Naive thymus-derived CD4-positive, alpha-beta T cell (primary cell): ENCODE data around the gene ADARB1. TPM values are rescaled to one million over a fixed set of nuclear protein-coding genes. Genes with fewer than 3 reads are reported as not detected.

Experiments
- ATAC-seq: fragments of 150-1000 bp; cut with Tn5 transposase; 2 replicates; pipeline ENCODE4 v1.10.0; 2021; ENCODE audit warnings: mild to moderate bottlenecking, moderate library complexity
- CTCF ChIA-PET: fragments of 350-600 bp; sonication (Branson Sonifier 250); formaldehyde crosslinking; loops from one replicate; lab custom pipeline; 2021; ENCODE audit warnings: antibody characterized with exemption; lab: Charles Lee
- POLR2A ChIA-PET: fragments of 350-600 bp; sonication (Branson Sonifier 250); formaldehyde crosslinking; loops from one replicate; lab custom pipeline; 2021; ENCODE audit warnings: antibody characterized with exemption, inconsistent platforms; lab: Charles Lee
- DNase-seq, 9 donors: peaks; one replicate each; pipeline versions ENCODE4 v3.0.0 to v3.0.0-alpha.2; 2020 to 2022; ENCODE audit warnings: mixed read lengths in 1 of 9
- H3K27ac ChIP-seq: one replicate; pipeline ENCODE4 v1.7.0; 2013; ENCODE audit warnings: mild to moderate bottlenecking, low read depth, low read length, moderate library complexity
- H3K27me3 ChIP-seq, 2 donors: one replicate each; pipeline ENCODE4 v1.7.0; 2013; ENCODE audit warnings: low read length in 2 of 2, mild to moderate bottlenecking in 2 of 2, moderate library complexity in 2 of 2; ENCODE audit not compliant: control insufficient read depth in 2 of 2, insufficient read depth in 2 of 2
- H3K36me3 ChIP-seq, 3 experiments: 1 replicate in 2 of 3; 2 replicates in 1 of 3; pipeline ENCODE4 v1.7.0; 2013; ENCODE audit warnings: low read length in 3 of 3, mild to moderate bottlenecking in 3 of 3, moderate library complexity in 1 of 3; ENCODE audit not compliant: insufficient read depth in 3 of 3, control insufficient read depth in 2 of 3
- H3K4me1 ChIP-seq, 2 donors: one replicate each; pipeline ENCODE4 v1.7.0; 2013; ENCODE audit warnings: low read length in 2 of 2, mild to moderate bottlenecking in 2 of 2, moderate library complexity in 1 of 2; ENCODE audit not compliant: control insufficient read depth in 2 of 2, insufficient read depth in 2 of 2
- H3K4me3 ChIP-seq: 2 replicates; pipeline ENCODE4 v1.7.0; 2013; ENCODE audit warnings: mild to moderate bottlenecking, low read length
- H3K9me3 ChIP-seq, 3 experiments: 1 replicate in 2 of 3; 2 replicates in 1 of 3; pipeline ENCODE4 v1.7.0; 2013; ENCODE audit warnings: low read length in 3 of 3; ENCODE audit not compliant: control insufficient read depth in 2 of 3
- H3K27ac Mint-ChIP-seq, 9 donors: one replicate each; pipeline ENCODE4 v1.8.0; 2020 to 2022; ENCODE audit warnings: mixed read lengths in 9 of 9, mild to moderate bottlenecking in 8 of 9, moderate library complexity in 5 of 9, inconsistent platforms in 2 of 9
- H3K27me3 Mint-ChIP-seq, 5 donors: one replicate each; pipeline ENCODE4 v1.8.0; 2021 to 2022; ENCODE audit warnings: mixed read lengths in 5 of 5, mild to moderate bottlenecking in 1 of 5
- H3K36me3 Mint-ChIP-seq, 5 donors: one replicate each; pipeline ENCODE4 v1.8.0; 2020 to 2022; ENCODE audit warnings: mixed read lengths in 5 of 5, mild to moderate bottlenecking in 3 of 5, inconsistent platforms in 1 of 5
- H3K4me1 Mint-ChIP-seq, 7 donors: one replicate each; pipeline ENCODE4 v1.8.0; 2020 to 2022; ENCODE audit warnings: mixed read lengths in 7 of 7, mild to moderate bottlenecking in 3 of 7, inconsistent platforms in 1 of 7
- H3K4me3 Mint-ChIP-seq, 10 donors: one replicate each; pipeline ENCODE4 v1.8.0; 2020 to 2022; ENCODE audit warnings: mild to moderate bottlenecking in 10 of 10, mixed read lengths in 10 of 10, moderate library complexity in 6 of 10, inconsistent platforms in 2 of 10
- H3K9me3 Mint-ChIP-seq, 11 donors: one replicate each; pipeline ENCODE4 v1.8.0; 2020 to 2022; ENCODE audit warnings: mixed read lengths in 11 of 11, mild to moderate bottlenecking in 4 of 11, inconsistent platforms in 1 of 11, moderate library complexity in 1 of 11
- intact Hi-C, 2 donors: fragments of 100-400 bp; cut with micrococcal nuclease; formaldehyde crosslinking; loops; one replicate each; pipeline ENCODE4 v1.15.1; 2023
- polyA plus RNA-seq, 2 donors: library from polyadenylated mRNA; unstranded; fragments of 300-500 nt; fragmentation: Illumina TruSeq; gene quantifications; one replicate each; pipeline ENCODE4 v1.2.3, GENCODE V29; 2021
- total RNA-seq, 6 experiments: library from RNA in 5 of 6; stranded (reverse) in 5 of 6; gene quantifications; 1 replicate in 5 of 6; 2 replicates in 1 of 6; pipeline ENCODE4 v1.2.3 and lab custom pipeline; 2021 to 2026

The ADARB1 gene
- total and polyA plus RNA-seq, 7 experiments from 2014 or later: 6.2 to 52.2 (median 38.4) TPM

DNA sequence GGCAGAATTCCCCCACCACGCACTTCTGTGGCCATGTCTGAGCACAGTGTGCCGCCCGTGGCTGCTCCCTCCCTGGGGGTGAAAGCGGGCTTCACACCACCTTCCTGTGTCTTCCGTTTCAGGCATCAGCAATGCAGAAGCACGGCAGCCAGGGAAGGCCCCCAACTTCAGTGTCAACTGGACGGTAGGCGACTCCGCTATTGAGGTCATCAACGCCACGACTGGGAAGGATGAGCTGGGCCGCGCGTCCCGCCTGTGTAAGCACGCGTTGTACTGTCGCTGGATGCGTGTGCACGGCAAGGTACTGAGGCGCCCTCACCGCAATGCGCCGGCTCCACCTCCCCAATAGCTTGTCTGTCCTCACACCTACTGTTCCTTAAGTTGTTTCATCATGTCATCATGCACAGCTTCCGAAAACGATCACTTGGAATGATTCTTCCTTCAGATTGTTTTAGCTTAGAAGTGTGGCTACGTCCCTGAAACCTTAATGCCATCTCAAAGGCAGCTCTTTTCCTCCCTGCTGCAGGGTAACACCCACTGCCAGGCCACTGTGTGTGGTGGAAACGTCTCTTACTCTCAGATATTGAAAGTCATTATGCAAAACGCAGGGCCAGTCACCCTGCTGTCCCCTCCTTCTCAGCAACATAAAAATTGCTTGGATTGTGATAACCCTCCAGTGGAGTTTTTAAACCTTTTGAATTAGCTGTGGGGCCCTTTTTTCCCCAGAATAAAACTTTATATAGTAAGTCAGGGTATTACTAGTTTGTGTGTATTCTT, 146.5 kb downstream of the ADARB1 start:
- Mint-ChIP-seq H3K36me3 (peaks cover 14 to 69% (median 28%) of the 10 kb centered on the region in 5 donors), H3K4me1 (peaks cover 9 to 21% (median 12%) of the 10 kb centered on the region in 7 donors), H3K9me3 (peaks cover 0 to 21% (median 5%) of the 10 kb centered on the region in 11 donors), H3K4me3 (no peak overlapping the region), H3K27me3 (no peaks in the 10 kb centered on the region), H3K27ac (no peak overlapping the region)
- no peak overlapping the region for H3K4me3 ChIP-seq
- CTCF ChIA-PET: no interaction called here
- DNase-seq (no peak), ATAC-seq (no peak)
- H3K36me3 ChIP-seq: peaks cover 0 to 49% (median 8%) of the 10 kb centered on the region in 3 experiments
- POLR2A ChIA-PET: no interaction called here
- no peaks in the 10 kb centered on the region for H3K9me3 ChIP-seq
- no peaks in the 10 kb centered on the region for H3K27me3 ChIP-seq
- H3K4me1 ChIP-seq: peaks cover 0 to 13% of the 10 kb centered on the region in 2 donors
- no peak overlapping the region for H3K27ac ChIP-seq
- intact Hi-C loops: no loop called here

DNA sequence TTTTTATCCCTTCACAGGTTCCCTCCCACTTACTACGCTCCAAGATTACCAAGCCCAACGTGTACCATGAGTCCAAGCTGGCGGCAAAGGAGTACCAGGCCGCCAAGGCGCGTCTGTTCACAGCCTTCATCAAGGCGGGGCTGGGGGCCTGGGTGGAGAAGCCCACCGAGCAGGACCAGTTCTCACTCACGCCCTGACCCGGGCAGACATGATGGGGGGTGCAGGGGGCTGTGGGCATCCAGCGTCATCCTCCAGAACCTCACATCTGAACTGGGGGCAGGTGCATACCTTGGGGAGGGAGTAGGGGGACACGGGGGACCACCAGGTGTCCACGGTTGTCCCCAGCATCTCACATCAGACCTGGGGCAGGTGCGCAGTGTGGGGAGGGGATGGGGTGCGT, 147.6 kb downstream of the ADARB1 start:
- ChIA-PET CTCF (no interaction called here), POLR2A (no interaction called here)
- Histone ChIP-seq H3K4me1 (peaks cover 0 to 24% of the 10 kb centered on the region in 2 donors), H3K9me3 (no peaks in the 10 kb centered on the region), H3K27ac (no peak overlapping the region), H3K36me3 (peaks cover 0 to 49% (median 8%) of the 10 kb centered on the region in 3 experiments), H3K27me3 (no peaks in the 10 kb centered on the region), H3K4me3 (no peak overlapping the region)
- no peak overlapping the region for H3K27ac Mint-ChIP-seq
- peaks cover 14 to 58% (median 18%) of the 10 kb centered on the region in 5 donors for H3K36me3 Mint-ChIP-seq
- no peak for ATAC-seq
- no peak overlapping the region for H3K4me3 Mint-ChIP-seq
- peaks cover 0 to 11% (median 1%) of the 10 kb centered on the region in 11 donors for H3K9me3 Mint-ChIP-seq
- peaks cover 15 to 32% (median 22%) of the 10 kb centered on the region in 7 donors for H3K4me1 Mint-ChIP-seq
- H3K27me3 Mint-ChIP-seq: no peaks in the 10 kb centered on the region
- intact Hi-C loops: no loop called here
- no peak for DNase-seq

DNA sequence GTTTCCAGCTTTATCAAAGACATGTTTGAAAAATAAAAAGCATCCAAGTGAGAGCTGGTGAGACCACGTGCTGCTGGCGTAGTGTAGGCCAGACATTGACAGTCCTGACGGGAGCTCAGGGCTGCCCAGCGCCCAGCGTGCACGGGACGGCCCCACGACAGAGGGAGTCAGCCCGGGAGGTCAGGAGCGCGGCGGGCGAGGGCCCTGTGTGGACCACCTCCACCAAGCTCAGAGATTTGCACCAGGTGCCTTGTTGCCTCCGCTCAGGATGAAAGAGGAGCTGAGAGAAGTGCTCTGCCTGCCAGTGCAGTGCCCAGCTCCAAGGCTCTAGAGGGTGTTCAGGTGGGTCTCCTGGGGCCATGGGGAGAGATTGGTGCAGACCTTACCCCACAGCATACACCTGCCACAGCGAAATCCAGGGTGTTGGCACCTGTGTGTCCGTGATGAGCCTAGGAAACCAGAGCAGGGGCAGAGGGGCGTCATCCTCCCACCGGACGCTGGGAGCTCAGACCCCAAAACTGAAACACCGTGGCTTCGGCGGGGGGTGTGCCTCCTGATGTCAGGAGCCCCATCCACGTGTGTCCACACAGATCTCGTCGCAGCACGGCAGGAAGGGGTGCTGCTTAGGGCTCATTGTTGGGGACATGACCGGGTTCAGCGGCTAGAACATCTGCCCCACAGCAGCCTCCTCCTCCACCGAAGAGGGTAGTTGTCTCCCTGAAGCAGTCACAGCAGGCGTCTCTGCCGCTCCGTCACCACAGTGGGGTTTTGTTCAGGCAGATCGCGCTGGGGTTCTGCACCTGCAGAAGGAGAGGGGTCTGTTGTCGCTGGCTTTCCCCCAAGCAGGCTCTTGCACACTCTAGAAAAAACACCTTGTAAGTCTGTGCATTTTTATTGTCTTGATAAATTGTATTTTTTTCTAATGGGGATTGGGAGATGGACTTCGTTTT, 149.1 kb downstream of the ADARB1 start:
- H3K27me3 ChIP-seq: no peaks in the 10 kb centered on the region
- CTCF ChIA-PET: no interaction called here
- H3K4me3 Mint-ChIP-seq: no peak overlapping the region
- peaks cover 7 to 46% (median 26%) of the 10 kb centered on the region in 7 donors for H3K4me1 Mint-ChIP-seq
- POLR2A ChIA-PET: interaction anchor here (1.3 kb wide), 1 partner anchor 11 kb away, joined by 4 read pairs; no protein-coding TSS in a partner anchor
- DNase-seq: no peak
- no peak overlapping the region for H3K27ac ChIP-seq
- ATAC-seq: no peak
- no peaks in the 10 kb centered on the region for H3K27me3 Mint-ChIP-seq
- intact Hi-C loops: no loop called here
- peak overlapping the region in 4 of 9 donors; percentile 41 to 85 (median 72) for H3K27ac Mint-ChIP-seq
- peaks cover 2 to 42% (median 6%) of the 10 kb centered on the region in 5 donors for H3K36me3 Mint-ChIP-seq
- H3K9me3 ChIP-seq: no peaks in the 10 kb centered on the region
- H3K9me3 Mint-ChIP-seq: no peaks in the 10 kb centered on the region
- H3K4me3 ChIP-seq: no peak overlapping the region
- H3K4me1 ChIP-seq: peaks cover 0 to 38% of the 10 kb centered on the region in 2 donors
- H3K36me3 ChIP-seq: peaks cover 0 to 44% (median 8%) of the 10 kb centered on the region in 3 experiments

DNA sequence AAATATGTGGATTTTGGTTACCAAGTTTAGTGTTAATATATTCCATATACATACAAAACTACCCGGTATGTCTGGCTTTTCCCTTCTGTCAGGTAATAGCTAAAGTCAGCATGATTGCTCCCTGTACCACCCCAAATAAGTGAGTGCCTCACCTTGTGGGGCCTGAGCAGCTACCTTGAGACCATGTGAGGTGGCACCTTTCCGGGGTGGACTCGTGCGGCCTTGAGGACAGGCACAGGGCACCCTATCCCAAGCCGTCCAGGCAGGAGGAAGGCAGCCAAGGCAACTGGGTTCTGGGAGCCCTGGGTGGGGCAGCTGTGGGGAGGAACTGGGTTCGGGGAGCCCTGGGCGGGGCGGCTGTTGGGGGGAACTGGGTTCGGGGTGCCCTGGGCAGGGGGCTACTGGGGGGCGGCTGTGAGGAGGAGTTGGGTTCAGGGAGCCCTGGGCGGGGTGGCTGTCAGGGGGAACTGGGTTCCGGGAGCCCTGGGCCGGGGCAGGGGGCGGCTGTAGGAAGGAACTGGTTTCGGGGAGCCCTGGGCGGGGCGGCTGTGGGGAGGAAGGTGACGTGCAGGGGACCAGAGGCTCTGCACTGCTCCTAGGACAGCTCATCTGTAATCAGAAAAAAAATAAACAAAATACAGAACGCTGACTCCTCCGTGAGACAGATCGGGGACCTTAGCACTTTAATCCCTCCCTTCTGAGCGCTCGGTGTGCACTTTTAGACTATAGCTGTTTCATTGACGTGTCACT, 150.0 kb downstream of the ADARB1 start:
- H3K4me3 ChIP-seq: no peak overlapping the region
- H3K9me3 ChIP-seq: no peaks in the 10 kb centered on the region
- POLR2A ChIA-PET: interaction anchor here (1.3 kb wide), 1 partner anchor 10 kb away, joined by 4 read pairs; no protein-coding TSS in a partner anchor
- no peaks in the 10 kb centered on the region for H3K27me3 ChIP-seq
- Mint-ChIP-seq H3K36me3 (peaks cover 0 to 35% (median 4%) of the 10 kb centered on the region in 5 donors), H3K9me3 (no peaks in the 10 kb centered on the region), H3K27me3 (no peaks in the 10 kb centered on the region), H3K4me3 (peak overlapping the region in 3 of 10 donors; percentile 11 to 61 (median 48)), H3K4me1 (peaks cover 7 to 49% (median 26%) of the 10 kb centered on the region in 7 donors), H3K27ac (peak overlapping the region in 6 of 9 donors; percentile 45 to 85 (median 65))
- H3K4me1 ChIP-seq: peaks cover 0 to 44% of the 10 kb centered on the region in 2 donors
- intact Hi-C loops: no loop called here
- CTCF ChIA-PET: interaction anchor here (0.6 kb wide), 1 partner anchor 9 kb away, joined by 3 read pairs; no protein-coding TSS in a partner anchor
- peaks cover 0 to 41% (median 8%) of the 10 kb centered on the region in 3 experiments for H3K36me3 ChIP-seq
- ATAC-seq: peak; percentile 81
- peak in 4 of 9 donors; percentile 10 to 37 (median 16) for DNase-seq
- no peak overlapping the region for H3K27ac ChIP-seq

DNA sequence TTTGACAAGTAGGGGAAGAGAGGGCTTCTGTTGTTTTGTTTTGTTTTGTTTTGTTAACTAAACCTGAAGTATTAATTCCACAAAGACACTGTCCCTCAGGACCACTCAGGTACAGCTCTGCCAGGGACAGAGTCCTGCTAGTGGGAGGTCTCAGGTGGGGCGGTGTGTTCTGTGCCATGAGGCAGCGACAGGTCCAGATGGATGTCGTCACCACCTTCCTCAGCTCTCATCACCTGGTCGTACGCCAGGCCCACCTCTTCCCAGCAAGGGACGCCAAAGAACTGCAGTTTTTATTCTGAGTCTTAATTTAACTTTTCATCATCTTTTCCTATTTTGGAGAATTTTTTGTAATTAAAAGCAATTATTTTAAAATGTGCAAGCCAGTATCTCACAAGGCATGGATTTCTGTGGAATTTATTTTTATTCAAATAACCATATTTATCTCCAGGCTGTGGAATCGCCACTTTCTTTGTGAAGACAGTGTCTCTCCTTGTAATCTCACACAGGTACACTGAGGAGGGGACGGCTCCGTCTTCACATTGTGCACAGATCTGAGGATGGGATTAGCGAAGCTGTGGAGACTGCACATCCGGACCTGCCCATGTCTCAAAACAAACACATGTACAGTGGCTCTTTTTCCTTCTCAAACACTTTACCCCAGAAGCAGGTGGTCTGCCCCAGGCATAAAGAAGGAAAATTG, 150.8 kb downstream of the ADARB1 start:
- H3K36me3 ChIP-seq: peaks cover 0 to 35% (median 8%) of the 10 kb centered on the region in 3 experiments
- no peak for ATAC-seq
- H3K27me3 ChIP-seq: no peaks in the 10 kb centered on the region
- Mint-ChIP-seq H3K27me3 (no peaks in the 10 kb centered on the region), H3K36me3 (peaks cover 0 to 29% (median 4%) of the 10 kb centered on the region in 5 donors), H3K4me3 (peak overlapping the region in 2 of 10 donors; percentile 48 to 61), H3K27ac (peak overlapping the region in 7 of 9 donors; percentile 41 to 85 (median 59)), H3K4me1 (peaks cover 7 to 49% (median 26%) of the 10 kb centered on the region in 7 donors), H3K9me3 (no peaks in the 10 kb centered on the region)
- H3K27ac ChIP-seq: no peak overlapping the region
- no peak for DNase-seq
- ChIA-PET CTCF (no interaction called here), POLR2A (interaction anchor here (1.3 kb wide), 1 partner anchor 9 kb away, joined by 4 read pairs; no protein-coding TSS in a partner anchor)
- H3K4me3 ChIP-seq: no peak overlapping the region
- H3K4me1 ChIP-seq: peaks cover 0 to 44% of the 10 kb centered on the region in 2 donors
- no peaks in the 10 kb centered on the region for H3K9me3 ChIP-seq
- intact Hi-C loops: loop anchor here in 1 of 2 donors (5.0 kb wide), 2 partner anchors 42 to 417 kb away; partner anchors contain the start of gene PCBP3
